Gastroesophageal sphincter (tissue), 3 donors: Measurements from ENCODE around the gene CAPN8.

Experiments used
- POLR2A ChIP-seq, 2 donors: fragments of 450-650 bp; IDR thresholded peaks; one replicate each; pipeline ENCODE4 v1.6.1; 2017; ENCODE audit warnings: antibody characterized with exemption in 2 of 2, mild to moderate bottlenecking in 2 of 2, moderate library complexity in 1 of 2
- POLR2AphosphoS5 ChIP-seq: sonication (generic); formaldehyde crosslinking; IDR thresholded peaks from one replicate; pipeline ENCODE4 v1.6.1; 2017; ENCODE audit warnings: antibody characterized with exemption
- TF ChIP-seq, protein P1 (sequence below), 4 experiments: fragments of 200-600 bp in 2 of 4; fragments of 450-650 bp in 2 of 4; sonication (generic) in 1 of 4; IDR thresholded peaks; one replicate each; pipeline ENCODE4 v1.5.1; 2017 to 2019; ENCODE audit warnings: antibody characterized with exemption in 4 of 4, mild to moderate bottlenecking in 2 of 4, moderate library complexity in 2 of 4

DNA sequence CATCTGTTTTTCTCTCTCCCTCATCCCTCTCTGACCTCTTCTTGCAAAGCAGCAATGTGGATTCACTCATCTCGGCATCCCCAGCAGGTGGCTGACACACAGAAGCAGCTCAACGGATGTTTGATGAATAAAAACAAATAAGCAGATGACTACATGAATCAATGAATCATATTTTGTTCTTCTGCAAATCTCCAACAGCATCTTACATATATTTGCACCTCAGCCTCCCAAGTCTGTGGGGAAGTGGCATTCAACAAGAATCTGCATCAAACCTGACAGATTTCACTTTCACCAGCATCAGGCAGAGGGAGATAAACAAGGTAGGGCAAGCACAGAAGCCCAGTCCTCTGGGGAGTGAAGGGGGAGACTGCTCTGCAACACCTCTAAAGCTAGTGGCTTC lies 34.0 kb downstream of the CAPN8 start:
- TF ChIP-seq POLR2A (IDR thresholded peaks at IDR 0.05) (no peak), POLR2AphosphoS5 (no peak)
- TF ChIP-seq, protein P1, sequence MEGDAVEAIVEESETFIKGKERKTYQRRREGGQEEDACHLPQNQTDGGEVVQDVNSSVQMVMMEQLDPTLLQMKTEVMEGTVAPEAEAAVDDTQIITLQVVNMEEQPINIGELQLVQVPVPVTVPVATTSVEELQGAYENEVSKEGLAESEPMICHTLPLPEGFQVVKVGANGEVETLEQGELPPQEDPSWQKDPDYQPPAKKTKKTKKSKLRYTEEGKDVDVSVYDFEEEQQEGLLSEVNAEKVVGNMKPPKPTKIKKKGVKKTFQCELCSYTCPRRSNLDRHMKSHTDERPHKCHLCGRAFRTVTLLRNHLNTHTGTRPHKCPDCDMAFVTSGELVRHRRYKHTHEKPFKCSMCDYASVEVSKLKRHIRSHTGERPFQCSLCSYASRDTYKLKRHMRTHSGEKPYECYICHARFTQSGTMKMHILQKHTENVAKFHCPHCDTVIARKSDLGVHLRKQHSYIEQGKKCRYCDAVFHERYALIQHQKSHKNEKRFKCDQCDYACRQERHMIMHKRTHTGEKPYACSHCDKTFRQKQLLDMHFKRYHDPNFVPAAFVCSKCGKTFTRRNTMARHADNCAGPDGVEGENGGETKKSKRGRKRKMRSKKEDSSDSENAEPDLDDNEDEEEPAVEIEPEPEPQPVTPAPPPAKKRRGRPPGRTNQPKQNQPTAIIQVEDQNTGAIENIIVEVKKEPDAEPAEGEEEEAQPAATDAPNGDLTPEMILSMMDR (IDR thresholded peaks at IDR 0.05): no peak
